DOHH2 (cell line): ENCODE results near the gene KATNIP.
A peak's percentile ranks its signal among the peaks of the same experiment; 100 is the strongest.

Source experiments
- H3F3A ChIP-seq: fragments of 200-600 bp; sonication (generic), shearing (Covaris generic); 2 replicates; pipeline ENCODE4 v1.6.0; 2016; ENCODE audit warnings: antibody characterized with exemption, mild to moderate bottlenecking; ENCODE audit not compliant: control insufficient read depth, insufficient read depth
- H3K27ac ChIP-seq: fragments of 200-600 bp; sonication (generic); 2 replicates; pipeline ENCODE4 v1.5.1; 2014; ENCODE audit warnings: low read depth, mild to moderate bottlenecking, low read length, moderate library complexity
- H3K27me3 ChIP-seq: fragments of 200-600 bp; sonication (generic); 2 replicates; pipeline ENCODE4 v1.6.1; 2014; ENCODE audit warnings: mild to moderate bottlenecking, low read length, mixed read lengths; ENCODE audit not compliant: control insufficient read depth
- H3K36me3 ChIP-seq: fragments of 200-600 bp; sonication (generic); 2 replicates; pipeline ENCODE4 v1.6.1; 2014; ENCODE audit warnings: mild to moderate bottlenecking, low read length, moderate library complexity, mixed read lengths; ENCODE audit not compliant: control insufficient read depth
- H3K4me1 ChIP-seq: fragments of 200-600 bp; sonication (generic); 2 replicates; pipeline ENCODE4 v1.6.1; 2014; ENCODE audit warnings: mild to moderate bottlenecking, low read length, mixed read lengths; ENCODE audit not compliant: control insufficient read depth
- H3K4me2 ChIP-seq: fragments of 200-600 bp; sonication (generic); 2 replicates; pipeline ENCODE4 v1.6.0; 2014; ENCODE audit warnings: mild to moderate bottlenecking, low read length, moderate library complexity
- H3K4me3 ChIP-seq: fragments of 200-600 bp; sonication (generic); 2 replicates; pipeline ENCODE4 v1.5.1; 2014; ENCODE audit warnings: mild to moderate bottlenecking, low read length, mixed read lengths
- H3K79me2 ChIP-seq: fragments of 200-600 bp; sonication (generic); 2 replicates; pipeline ENCODE4 v1.6.1; 2014; ENCODE audit warnings: mild to moderate bottlenecking, low read length, mixed read lengths; ENCODE audit not compliant: control insufficient read depth
- H3K9me2 ChIP-seq: fragments of 200-600 bp; sonication (generic); replicated peaks from 2 replicates; pipeline ENCODE4 v1.6.1; 2014; ENCODE audit warnings: mild to moderate bottlenecking, low read length, mixed read lengths; ENCODE audit not compliant: control insufficient read depth
- H3K9me3 ChIP-seq: fragments of 200-600 bp; sonication (generic); 2 replicates; pipeline ENCODE4 v1.6.1; 2014; ENCODE audit warnings: antibody characterized with exemption, low read length, mixed read lengths; ENCODE audit not compliant: control insufficient read depth, insufficient read depth
- H4K20me1 ChIP-seq: fragments of 200-600 bp; sonication (generic); 2 replicates; pipeline ENCODE4 v1.6.0; 2014; ENCODE audit warnings: low read depth, mild to moderate bottlenecking, antibody characterized with exemption, low read length, moderate library complexity; ENCODE audit not compliant: control insufficient read depth, insufficient read depth
- EZH2phosphoT487 ChIP-seq: fragments of 200-600 bp; sonication (generic); IDR thresholded peaks from 2 replicates; pipeline ENCODE4 v1.6.1; 2017; ENCODE audit warnings: borderline replicate concordance, mild to moderate bottlenecking, antibody characterized with exemption, low read length, moderate library complexity, mixed read lengths
- TF ChIP-seq, protein P1 (sequence below): fragments of 200-600 bp; sonication (generic); IDR thresholded peaks from one replicate; pipeline ENCODE4 v1.5.1; 2014; ENCODE audit warnings: antibody characterized with exemption, mild to moderate bottlenecking, low read depth, low read length; ENCODE audit not compliant: poor library complexity, severe bottlenecking

Gene KATNIP

DNA sequence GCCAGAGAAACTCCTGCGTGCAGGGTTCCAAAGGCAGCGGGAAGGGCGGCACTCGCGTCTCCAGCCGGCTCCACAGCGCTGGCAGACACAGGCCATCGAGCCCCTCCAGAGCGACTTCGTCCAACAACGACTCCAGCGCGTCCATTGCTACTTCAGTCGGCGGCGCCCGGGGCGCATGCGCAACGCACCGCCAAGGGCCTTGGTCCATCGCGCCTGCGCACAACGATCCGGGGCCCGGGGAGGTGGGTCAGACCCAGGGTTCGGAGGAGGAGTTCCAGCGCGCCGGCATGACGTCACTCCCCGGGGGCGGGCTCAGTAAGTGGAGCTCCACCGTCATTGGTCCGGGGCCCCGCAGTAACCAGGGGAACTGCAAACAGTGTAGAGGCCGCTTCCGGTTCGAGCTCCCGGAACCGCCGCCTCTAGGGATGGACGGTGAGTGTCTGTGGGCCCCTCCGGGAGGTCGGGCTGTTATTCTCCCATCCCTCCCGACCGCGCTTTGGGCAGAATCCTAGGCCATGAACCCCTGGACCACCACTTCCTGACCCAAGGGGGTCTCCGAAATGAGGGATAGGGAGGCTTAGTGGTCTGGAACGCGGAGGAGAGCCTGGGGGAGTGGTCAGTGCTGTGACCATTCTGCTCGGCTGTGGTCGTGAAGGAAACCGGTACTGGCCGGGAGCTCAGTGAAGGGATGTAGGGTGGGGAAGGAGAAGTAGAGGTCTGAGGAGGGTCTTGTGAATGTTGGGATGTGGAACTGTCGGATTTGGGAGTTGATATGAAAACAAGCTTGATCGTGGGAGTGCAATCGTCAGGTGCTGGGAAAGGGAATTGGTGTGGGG is at the start of gene KATNIP, which contains the start of gene GTF3C1:
Gene KATNIP (plus strand): TSS at position 399 of the 836 bp plus-strand sequence. CDS start 27 bp downstream, at position 426.
Gene GTF3C1 (minus strand): TSS at position 168 of the 836 bp plus-strand sequence. CDS start 23 bp downstream, at position 145.
- peaks cover 9% of the 10 kb centered on the region; the same call in 1 of the 2 replicates for H4K20me1 ChIP-seq
- no peaks in the 10 kb centered on the region for H3F3A ChIP-seq
- H3K4me1 ChIP-seq: peaks cover 17% of the 10 kb centered on the region
- peak within 1 kb of the TSS; percentile 97 for H3K4me3 ChIP-seq
- H3K27ac ChIP-seq: no peak within 1 kb of the TSS
- H3K36me3 ChIP-seq: peaks cover 7% of the 10 kb centered on the region
- H3K9me3 ChIP-seq: no peaks in the 10 kb centered on the region
- TF ChIP-seq, protein P1, sequence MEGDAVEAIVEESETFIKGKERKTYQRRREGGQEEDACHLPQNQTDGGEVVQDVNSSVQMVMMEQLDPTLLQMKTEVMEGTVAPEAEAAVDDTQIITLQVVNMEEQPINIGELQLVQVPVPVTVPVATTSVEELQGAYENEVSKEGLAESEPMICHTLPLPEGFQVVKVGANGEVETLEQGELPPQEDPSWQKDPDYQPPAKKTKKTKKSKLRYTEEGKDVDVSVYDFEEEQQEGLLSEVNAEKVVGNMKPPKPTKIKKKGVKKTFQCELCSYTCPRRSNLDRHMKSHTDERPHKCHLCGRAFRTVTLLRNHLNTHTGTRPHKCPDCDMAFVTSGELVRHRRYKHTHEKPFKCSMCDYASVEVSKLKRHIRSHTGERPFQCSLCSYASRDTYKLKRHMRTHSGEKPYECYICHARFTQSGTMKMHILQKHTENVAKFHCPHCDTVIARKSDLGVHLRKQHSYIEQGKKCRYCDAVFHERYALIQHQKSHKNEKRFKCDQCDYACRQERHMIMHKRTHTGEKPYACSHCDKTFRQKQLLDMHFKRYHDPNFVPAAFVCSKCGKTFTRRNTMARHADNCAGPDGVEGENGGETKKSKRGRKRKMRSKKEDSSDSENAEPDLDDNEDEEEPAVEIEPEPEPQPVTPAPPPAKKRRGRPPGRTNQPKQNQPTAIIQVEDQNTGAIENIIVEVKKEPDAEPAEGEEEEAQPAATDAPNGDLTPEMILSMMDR: no peak
- TF ChIP-seq EZH2phosphoT487: no peak
- no peaks in the 10 kb centered on the region for H3K9me2 ChIP-seq
- no peaks in the 10 kb centered on the region for H3K27me3 ChIP-seq
- peak within 1 kb of the TSS; percentile 82 for H3K4me2 ChIP-seq
- peaks cover 34% of the 10 kb centered on the region for H3K79me2 ChIP-seq

- H3K4me2 ChIP-seq: no peak overlapping the region
These were observed 49.1 kb upstream of the KATNIP start for GRCh38 chr16:27500801-27501200.

GRCh38 chr16:27503662-27504061 is 46.3 kb upstream of the KATNIP start:
- no peaks in the 10 kb centered on the region for H3F3A ChIP-seq
- peaks cover 77% of the 10 kb centered on the region for H3K36me3 ChIP-seq
- H3K4me1 ChIP-seq: no peaks in the 10 kb centered on the region
- no peak for TF ChIP-seq EZH2phosphoT487
- TF ChIP-seq, protein P1: no peak
- no peaks in the 10 kb centered on the region for H3K9me2 ChIP-seq
- H3K4me3 ChIP-seq: no peak overlapping the region
- H3K79me2 ChIP-seq: no peaks in the 10 kb centered on the region
- no peaks in the 10 kb centered on the region for H3K9me3 ChIP-seq
- H4K20me1 ChIP-seq: no peaks in the 10 kb centered on the region
- H3K4me2 ChIP-seq: no peak overlapping the region
- H3K27ac ChIP-seq: no peak overlapping the region
- no peaks in the 10 kb centered on the region for H3K27me3 ChIP-seq

More at GRCh38 chr16:27500801-27501200, 49.1 kb upstream of the KATNIP start:
- H3K9me3 ChIP-seq: no peaks in the 10 kb centered on the region
- H3K4me3 ChIP-seq: no peak overlapping the region
- peaks cover 70% of the 10 kb centered on the region for H3K36me3 ChIP-seq
- no peaks in the 10 kb centered on the region for H3K79me2 ChIP-seq
- no peaks in the 10 kb centered on the region for H3K4me1 ChIP-seq
- no peaks in the 10 kb centered on the region for H3K27me3 ChIP-seq
- H3K9me2 ChIP-seq: no peaks in the 10 kb centered on the region
- no peaks in the 10 kb centered on the region for H4K20me1 ChIP-seq
- no peak for TF ChIP-seq EZH2phosphoT487
- TF ChIP-seq, protein P1: no peak
- H3F3A ChIP-seq: no peaks in the 10 kb centered on the region
- no peak overlapping the region for H3K27ac ChIP-seq
